ENCODE data around the gene SPC25. TPM values are rescaled to one million over a fixed set of nuclear protein-coding genes. Genes with fewer than 3 reads are reported as not detected.
"Not testable (repeated sequence)": the region's sequence is repeated elsewhere in the genome, so short reads cannot be mapped to it uniquely, and the experiment has no call there.

SPC25 gene
- total and polyA plus RNA-seq, 2 of the 13 experiments (the other 11 are each of a cell fraction or from before 2014, with no cell fraction given) = 11.3 to 26.5 TPM

- CTCF ChIA-PET (ENCODE audit: low intra/inter-chr PET ratio, low total read pairs) = no interaction called here
- in situ Hi-C loops (cut with HindIII; ENCODE audit: extremely low pct_ligation_motif_present, low pct_unique_long_range_greater_than_20kb) (no loop called here), intact Hi-C loops (cut with micrococcal nuclease; ENCODE audit: unreplicated experiment) (no loop called here)
- DNase-seq (ENCODE audit: low spot score) = no peak
- no peaks in the 10 kb centered on the region for H4K20me1 ChIP-seq (ENCODE audit: insufficient read depth, low read length)
- H3K4me1 ChIP-seq (ENCODE audit: insufficient read depth, low read length) = no peaks in the 10 kb centered on the region
- no peak overlapping the region for H3K4me3 ChIP-seq (replicated peaks in 1 of 3; ENCODE audit: insufficient read depth in 1 of 3, low read depth in 2 of 3, low read length in 3 of 3)
- H3K27me3 ChIP-seq (ENCODE audit: control insufficient read depth in 1 of 2, insufficient read depth in 2 of 2, low read length in 2 of 2) = peaks cover 0 to 12% of the 10 kb centered on the region in 2 experiments; a peak in 2 of 5 replicates
- BruUV-seq (replicated peaks) = no TSS peak
- FAIRE-seq = no peak
- WGBS (ENCODE audit: low lambda C conversion rate) = 16% methylated on average over 2 of the region's 2 CpGs
- H3K27ac ChIP-seq (ENCODE audit: extremely low read length, insufficient read depth, low read length) = no peak overlapping the region
- H3K4me2 ChIP-seq (ENCODE audit: low read depth, low read length) = no peak overlapping the region
- POLR2A ChIA-PET = no interaction called here
- no peak for ATAC-seq
- TF ChIP-seq ZNF451 (CRISPR knock-in tag; IDR thresholded peaks at IDR 0.05) (no peak), ZNF639 (CRISPR knock-in tag; conservative IDR thresholded peaks at IDR 0.05) (no peak), ZNF576 (CRISPR knock-in tag; IDR thresholded peaks at IDR 0.05) (no peak), ZC3H4 (CRISPR knock-in tag; IDR thresholded peaks at IDR 0.05; ENCODE audit: borderline replicate concordance) (no peak), ATF5 (CRISPR knock-in tag; IDR thresholded peaks at IDR 0.05; ENCODE audit: low read depth) (no peak), HDAC1 (CRISPR knock-in tag; IDR thresholded peaks at IDR 0.05) (no peak), ZNF33A (CRISPR knock-in tag; IDR thresholded peaks at IDR 0.05; ENCODE audit: borderline replicate concordance) (no peak), ZNF501 (CRISPR knock-in tag; IDR thresholded peaks at IDR 0.05) (no peak), ZNF331 (CRISPR knock-in tag; IDR thresholded peaks at IDR 0.05) (no peak)
- no peaks in the 10 kb centered on the region for H3K79me2 ChIP-seq (ENCODE audit: insufficient read depth, low read length)
- no peaks in the 10 kb centered on the region for H3K36me3 ChIP-seq (replicated peaks in 1 of 2; ENCODE audit: control insufficient read depth in 1 of 2, insufficient read depth in 2 of 2, low read length in 2 of 2)
- no peak overlapping the region for H3K9ac ChIP-seq (ENCODE audit: insufficient read depth, low read depth, low read length)
- H2AFZ ChIP-seq (ENCODE audit: low read length) = no peak overlapping the region
- H3K9me3 ChIP-seq (ENCODE audit: low read length) = no peaks in the 10 kb centered on the region
Measured at GRCh38 chr2:168934826-168935225, 44.6 kb upstream of the SPC25 start.

GRCh38 chr2:168932174-168932573, 41.9 kb upstream of the SPC25 start:
- H3K4me3 ChIP-seq (replicated peaks in 1 of 3; ENCODE audit: insufficient read depth in 1 of 3, low read depth in 2 of 3, low read length in 3 of 3); H4K20me1 ChIP-seq (ENCODE audit: insufficient read depth, low read length); H3K27ac ChIP-seq (ENCODE audit: extremely low read length, insufficient read depth, low read length); H3K36me3 ChIP-seq (replicated peaks in 1 of 2; ENCODE audit: control insufficient read depth in 1 of 2, insufficient read depth in 2 of 2, low read length in 2 of 2); FAIRE-seq; intact Hi-C loops (cut with micrococcal nuclease; ENCODE audit: unreplicated experiment); H2AFZ ChIP-seq (ENCODE audit: low read length); H3K79me2 ChIP-seq (ENCODE audit: insufficient read depth, low read length); H3K9ac ChIP-seq (ENCODE audit: insufficient read depth, low read depth, low read length); in situ Hi-C loops (cut with HindIII; ENCODE audit: extremely low pct_ligation_motif_present, low pct_unique_long_range_greater_than_20kb); BruUV-seq (replicated peaks); POLR2A ChIA-PET; ATAC-seq; H3K4me2 ChIP-seq (ENCODE audit: low read depth, low read length); H3K9me3 ChIP-seq (ENCODE audit: low read length); CTCF ChIA-PET (ENCODE audit: low intra/inter-chr PET ratio, low total read pairs); DNase-seq (ENCODE audit: low spot score); H3K4me1 ChIP-seq (ENCODE audit: insufficient read depth, low read length): not testable (repeated sequence)
- peaks cover 0 to 12% of the 10 kb centered on the region in 2 experiments; a peak in 2 of 5 replicates for H3K27me3 ChIP-seq (ENCODE audit: control insufficient read depth in 1 of 2, insufficient read depth in 2 of 2, low read length in 2 of 2)
- WGBS (ENCODE audit: low lambda C conversion rate) = 52% methylated on average over 4 of the region's 4 CpGs

All from HepG2 (cell line).